GM12892 (cell line): Measurements from ENCODE around the gene ARSK. TPM values are rescaled to one million over a fixed set of nuclear protein-coding genes. Genes with fewer than 3 reads are reported as not detected.
A peak's percentile ranks its signal among the peaks of the same experiment; 100 is the strongest.

ENCODE experiments used
- DNase-seq: peaks from one replicate; pipeline ENCODE4 v3.0.0; 2011; ENCODE audit not compliant: insufficient read length
- FAIRE-seq: peaks from 2 replicates; lab custom pipeline; 2011; peaks lifted over from hg19 to GRCh38; lab: Jason Lieb, UNC
- POLR2A ChIP-seq: IDR thresholded peaks from 2 replicates; pipeline ENCODE4 v1.6.1; 2011; ENCODE audit warnings: low read depth, low read length, control low read depth
- POLR2AphosphoS5 ChIP-seq: IDR thresholded peaks from 2 replicates; pipeline ENCODE4 v1.6.1; 2011; ENCODE audit warnings: low read depth, low read length, control low read depth
- TAF1 ChIP-seq: IDR thresholded peaks from 2 replicates; pipeline ENCODE4 v1.6.1; 2011; ENCODE audit warnings: low read depth, mild to moderate bottlenecking, control low read depth, low read length, borderline replicate concordance
- polyA plus RNA-seq: library from polyadenylated mRNA; unstranded; fragments of >200 nt; gene quantifications from one replicate; pipeline ENCODE4 v1.2.1, GENCODE V29; 2012; ENCODE audit warnings: missing spikeins, inconsistent platforms; ENCODE audit not compliant: missing spikeins

Gene ARSK, protein sequence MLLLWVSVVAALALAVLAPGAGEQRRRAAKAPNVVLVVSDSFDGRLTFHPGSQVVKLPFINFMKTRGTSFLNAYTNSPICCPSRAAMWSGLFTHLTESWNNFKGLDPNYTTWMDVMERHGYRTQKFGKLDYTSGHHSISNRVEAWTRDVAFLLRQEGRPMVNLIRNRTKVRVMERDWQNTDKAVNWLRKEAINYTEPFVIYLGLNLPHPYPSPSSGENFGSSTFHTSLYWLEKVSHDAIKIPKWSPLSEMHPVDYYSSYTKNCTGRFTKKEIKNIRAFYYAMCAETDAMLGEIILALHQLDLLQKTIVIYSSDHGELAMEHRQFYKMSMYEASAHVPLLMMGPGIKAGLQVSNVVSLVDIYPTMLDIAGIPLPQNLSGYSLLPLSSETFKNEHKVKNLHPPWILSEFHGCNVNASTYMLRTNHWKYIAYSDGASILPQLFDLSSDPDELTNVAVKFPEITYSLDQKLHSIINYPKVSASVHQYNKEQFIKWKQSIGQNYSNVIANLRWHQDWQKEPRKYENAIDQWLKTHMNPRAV
- polyA plus RNA-seq: 4.5 TPM

DNA sequence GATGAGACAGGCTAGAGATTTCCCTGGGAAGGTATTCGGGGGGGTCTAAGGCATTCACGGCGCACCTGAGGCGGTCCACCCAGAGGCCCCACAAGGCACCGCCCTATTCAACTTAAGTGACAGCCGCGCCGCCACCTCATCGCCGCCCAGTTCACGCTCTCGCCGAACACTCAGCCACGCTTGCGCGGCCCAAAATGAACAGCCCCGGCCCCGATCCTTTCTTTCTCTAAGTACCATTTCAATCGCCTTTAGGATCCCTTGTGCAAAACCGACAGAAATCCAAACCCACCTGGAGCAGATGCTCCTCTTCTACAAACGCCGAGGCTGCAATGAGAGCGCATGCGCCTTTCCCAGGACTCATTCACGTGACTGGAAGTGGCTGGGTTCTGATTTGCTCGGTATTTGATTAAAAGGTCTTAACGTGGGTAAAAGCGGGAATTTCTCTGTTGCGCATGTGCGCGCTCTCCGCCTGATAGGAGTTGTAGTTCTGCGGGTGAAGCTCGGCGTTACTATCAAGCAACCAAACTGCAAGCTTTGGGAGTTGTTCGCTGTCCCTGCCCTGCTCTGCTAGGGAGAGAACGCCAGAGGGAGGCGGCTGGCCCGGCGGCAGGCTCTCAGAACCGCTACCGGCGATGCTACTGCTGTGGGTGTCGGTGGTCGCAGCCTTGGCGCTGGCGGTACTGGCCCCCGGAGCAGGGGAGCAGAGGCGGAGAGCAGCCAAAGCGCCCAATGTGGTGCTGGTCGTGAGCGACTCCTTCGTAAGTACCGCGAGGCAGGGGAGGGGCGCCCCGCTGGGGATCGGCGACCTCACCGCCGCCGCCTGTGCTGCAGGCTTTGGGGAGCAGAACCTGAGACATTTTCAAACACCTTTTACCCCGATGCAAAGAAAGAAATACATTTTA, at the start of gene ARSK, which contains the start of gene SKIC3:
TSS of gene ARSK (plus strand) at position 455 of the 902 bp plus-strand sequence. CDS start at position 633, 178 bp downstream.
TSS of gene SKIC3 (minus strand) at position 331 of the 902 bp plus-strand sequence. CDS start 7,827 bp downstream, outside the sequence.
- DNase-seq (peak; percentile 53), FAIRE-seq (peak; percentile 96)
- TF ChIP-seq POLR2AphosphoS5: peak; percentile 71
- TF ChIP-seq TAF1: 0 out of 2 replicates have a peak, but pooled peaks have one; percentile 39
- peak; percentile 71 for TF ChIP-seq POLR2A

DNA sequence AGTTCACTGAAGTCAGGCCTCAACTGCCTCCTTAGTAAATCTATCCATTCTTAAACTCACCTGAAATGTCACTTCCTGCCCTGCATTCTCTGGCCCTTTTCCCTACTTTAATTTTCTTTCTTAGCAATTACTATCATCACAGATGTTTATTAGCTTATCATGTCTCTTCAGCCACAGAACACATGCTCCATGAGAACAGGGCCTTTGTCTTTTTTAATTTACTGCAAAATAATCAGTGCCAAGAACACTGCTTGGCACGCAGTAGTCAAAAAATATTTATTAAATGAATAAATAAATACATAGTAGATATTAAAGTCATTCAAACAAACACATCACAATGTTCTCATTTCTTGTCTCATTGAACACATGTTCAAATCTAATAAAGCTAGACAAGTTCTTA, 46.4 kb upstream of the ARSK start:
- FAIRE-seq (no peak), DNase-seq (no peak)
- TF ChIP-seq POLR2AphosphoS5 (no peak), POLR2A (no peak)

DNA sequence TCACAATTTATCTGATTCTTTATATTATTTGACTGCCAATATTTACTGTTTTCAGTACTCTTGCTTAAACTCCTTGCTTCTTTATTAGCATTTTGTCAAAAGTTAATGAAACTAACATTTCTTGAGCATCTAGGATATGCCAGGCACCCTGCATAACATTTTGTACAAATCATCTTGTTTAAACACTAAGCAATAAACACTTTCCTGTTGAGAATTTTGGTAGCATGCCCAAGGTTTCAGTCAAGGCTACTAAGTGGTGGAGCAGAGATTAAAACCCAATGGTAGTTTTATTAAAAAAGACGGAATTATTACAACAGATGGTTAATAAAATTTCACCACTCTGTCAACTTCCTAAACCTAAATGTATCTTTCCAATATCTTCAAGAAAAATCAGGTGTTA, 43.3 kb upstream of the ARSK start:
- FAIRE-seq (no peak), DNase-seq (no peak)
- no peak for TF ChIP-seq POLR2A
- no peak for TF ChIP-seq TAF1
- TF ChIP-seq POLR2AphosphoS5: no peak

DNA sequence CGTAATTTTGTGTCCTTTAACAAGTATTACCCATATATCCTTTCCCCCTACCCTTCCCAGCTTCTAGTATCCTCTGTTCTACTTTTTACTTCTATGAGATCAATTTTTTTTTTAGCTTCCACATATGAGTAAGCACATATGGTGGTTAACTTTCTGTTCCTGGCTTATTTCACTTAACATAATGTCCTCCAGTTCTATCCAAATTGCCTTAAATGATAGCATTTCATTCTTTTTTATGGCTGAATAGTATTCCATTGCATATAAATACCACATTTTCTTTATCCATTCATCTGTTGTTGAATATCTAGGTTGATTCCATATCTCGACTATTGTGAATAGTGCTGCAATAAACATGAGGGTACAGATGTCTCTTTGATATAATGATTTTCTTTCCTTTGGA, 36.5 kb upstream of the ARSK start:
- TF ChIP-seq TAF1 (no peak), POLR2A (no peak), POLR2AphosphoS5 (no peak)
- no peak for DNase-seq
- FAIRE-seq: no peak

DNA sequence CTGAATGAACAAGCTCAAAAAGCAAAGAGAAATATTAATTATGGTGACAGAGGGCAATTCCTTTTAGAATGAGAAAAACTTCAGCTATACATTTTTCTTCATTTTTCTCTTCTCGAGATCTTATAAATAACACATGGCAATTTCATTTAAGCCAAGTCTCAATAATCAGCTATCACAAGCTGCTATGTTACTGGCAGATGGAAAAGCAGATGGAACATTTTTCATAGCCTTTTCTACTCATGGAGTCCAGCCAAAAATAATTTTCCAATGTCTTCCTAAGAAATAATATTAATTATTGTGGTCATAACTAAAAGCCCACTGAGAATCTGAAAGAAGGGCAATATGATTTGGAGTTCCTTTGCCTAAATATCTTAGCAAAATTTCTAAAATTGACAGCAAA, 35.8 kb upstream of the ARSK start:
- no peak for DNase-seq
- no peak for FAIRE-seq
- TF ChIP-seq TAF1: no peak
- no peak for TF ChIP-seq POLR2A
- TF ChIP-seq POLR2AphosphoS5: no peak

DNA sequence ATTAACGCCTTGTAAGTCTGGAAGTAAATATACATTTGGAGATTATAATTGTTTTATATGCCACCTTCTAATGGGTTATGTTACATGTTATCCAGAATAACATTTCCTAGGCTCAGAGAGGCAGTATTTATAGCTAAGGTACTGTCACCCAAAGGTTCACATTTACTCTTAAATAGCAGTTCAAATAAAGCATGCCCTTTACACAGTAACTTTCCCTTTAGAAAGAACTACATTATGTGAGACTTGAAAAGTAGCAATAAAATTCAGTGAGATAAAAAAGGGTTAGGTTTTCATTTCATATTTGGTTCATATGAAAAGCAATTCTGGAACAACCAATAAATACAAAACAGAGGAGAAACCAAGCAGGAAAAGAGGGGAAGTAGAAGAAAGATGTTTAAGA, 35.2 kb upstream of the ARSK start:
- TF ChIP-seq POLR2AphosphoS5 (no peak), TAF1 (no peak), POLR2A (no peak)
- no peak for DNase-seq
- FAIRE-seq: no peak

DNA sequence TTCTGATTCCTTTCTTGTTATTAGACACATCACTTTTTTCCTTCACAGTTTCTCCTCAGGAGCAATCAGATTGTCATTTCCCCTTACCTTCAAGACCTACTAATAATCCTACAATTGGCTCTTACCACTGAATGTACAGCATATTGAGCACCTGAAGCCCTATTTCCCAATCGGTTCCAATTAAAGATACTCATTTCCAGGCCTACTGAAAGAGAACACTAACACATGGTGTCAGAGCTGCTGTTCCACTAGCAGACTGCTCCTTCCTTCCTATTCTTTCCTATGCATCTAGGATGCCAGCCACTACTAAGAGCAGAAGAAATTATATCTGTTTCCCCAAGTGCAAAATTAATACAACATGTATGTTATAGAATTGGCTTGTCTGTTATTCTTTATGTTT, 34.7 kb upstream of the ARSK start:
- DNase-seq (no peak), FAIRE-seq (no peak)
- no peak for TF ChIP-seq POLR2AphosphoS5

DNA sequence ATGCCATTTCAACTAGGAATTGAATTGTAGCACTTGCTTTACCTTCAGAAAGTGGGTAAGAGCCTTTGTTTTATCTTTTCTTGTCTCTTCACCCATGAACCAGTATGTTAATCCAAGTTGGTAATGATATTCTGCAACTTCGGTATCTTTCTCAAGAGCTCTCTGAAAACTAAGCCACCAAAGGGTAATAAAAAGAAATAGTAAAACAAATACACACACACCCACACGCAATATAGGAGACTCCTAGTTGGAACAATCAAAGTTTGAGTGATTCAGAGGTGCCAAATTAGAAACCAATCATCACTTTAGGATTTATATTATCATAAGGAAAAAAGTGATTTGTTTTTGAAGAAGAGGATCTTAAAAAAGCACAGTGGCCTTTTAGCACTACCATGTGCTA, 30.5 kb upstream of the ARSK start:
- FAIRE-seq: no peak
- DNase-seq: no peak
- no peak for TF ChIP-seq POLR2A

DNA sequence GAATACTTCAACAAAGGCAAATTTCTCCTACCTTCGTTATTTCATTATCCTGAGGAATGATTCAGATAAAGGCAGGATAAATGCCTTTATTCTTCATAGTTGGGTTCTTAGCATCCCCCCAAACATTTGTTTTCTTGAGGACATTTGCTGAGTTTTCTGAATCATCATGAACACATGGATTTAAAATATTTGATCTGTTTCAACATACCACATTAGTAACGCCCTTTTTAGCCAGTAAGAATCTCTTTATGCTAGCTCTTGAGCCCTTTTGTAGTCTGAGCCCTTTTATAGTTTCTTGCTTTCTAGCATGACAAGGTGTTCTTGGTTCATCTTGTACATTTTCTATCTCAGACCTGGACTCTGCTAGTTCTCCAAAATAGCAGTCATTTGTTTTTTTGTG, 28.0 kb upstream of the ARSK start:
- TF ChIP-seq POLR2AphosphoS5 (no peak), TAF1 (no peak), POLR2A (no peak)
- no peak for FAIRE-seq
- no peak for DNase-seq

DNA sequence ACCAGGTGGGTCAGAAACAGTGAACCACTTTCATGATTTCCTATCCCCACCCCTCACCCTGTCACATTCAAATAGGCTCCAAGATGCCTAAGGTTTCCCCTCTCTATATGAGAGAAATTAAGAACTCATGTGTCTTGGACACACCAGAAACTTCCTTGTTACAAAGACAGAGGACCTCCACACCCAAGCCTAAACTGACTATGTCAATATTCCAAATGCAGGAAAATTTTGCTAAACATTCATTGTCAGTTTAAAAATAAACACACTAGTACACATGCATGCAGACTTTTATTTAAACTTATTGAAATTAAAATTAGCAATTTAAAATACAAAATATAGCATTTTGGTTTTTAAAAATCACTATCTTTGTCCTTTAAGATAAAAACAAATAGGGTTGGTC, 26.3 kb upstream of the ARSK start:
- FAIRE-seq (no peak), DNase-seq (no peak)
- no peak for TF ChIP-seq POLR2A

DNA sequence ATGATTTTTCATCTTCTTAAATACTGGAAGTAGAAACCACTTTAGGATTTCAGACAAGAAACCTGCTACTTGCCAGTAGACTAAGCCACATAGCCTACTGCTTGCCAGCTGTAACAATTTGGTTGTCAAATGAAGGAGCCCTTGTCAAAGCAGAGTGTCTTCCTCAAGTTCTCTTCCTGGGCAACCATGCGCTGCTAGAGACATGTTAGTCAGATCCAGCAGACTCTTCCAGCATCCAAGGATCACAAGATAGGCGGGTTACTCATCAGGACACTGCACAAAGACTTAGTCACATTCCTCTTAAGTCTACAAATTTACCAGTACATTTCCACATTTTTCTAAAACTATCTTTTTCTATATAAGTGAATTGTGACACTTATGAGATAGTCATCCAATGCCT, 24.5 kb upstream of the ARSK start:
- DNase-seq: no peak
- no peak for TF ChIP-seq POLR2AphosphoS5
- TF ChIP-seq TAF1: no peak
- TF ChIP-seq POLR2A: no peak
- FAIRE-seq: no peak
